ENCODE results near the gene NUP214.
"Not testable (repeated sequence)": the region's sequence is repeated elsewhere in the genome, so short reads cannot be mapped to it uniquely, and the experiment has no call there.

Gene NUP214

GRCh38 chr9:131197160-131197911 is 72.0 kb downstream of the NUP214 start:
- DNase-seq (ENCODE audit: low read depth) = no peak

- DNase-seq (ENCODE audit: low read depth) = no peak
Measured at GRCh38 chr9:131198041-131198715, 72.8 kb downstream of the NUP214 start.

GRCh38 chr9:131201856-131202255 is 76.5 kb downstream of the NUP214 start:
- DNase-seq (ENCODE audit: low read depth) = no peak

- no peak for DNase-seq (ENCODE audit: low read depth)
Measured at GRCh38 chr9:131203431-131204218, 78.2 kb downstream of the NUP214 start.

- DNase-seq (ENCODE audit: low read depth) = no peak
Measured at GRCh38 chr9:131204285-131204684, 78.9 kb downstream of the NUP214 start.

- no peak for DNase-seq (ENCODE audit: low read depth)
Measured at GRCh38 chr9:131206495-131206894, 81.1 kb downstream of the NUP214 start.

GRCh38 chr9:131211920-131212319 is 86.5 kb downstream of the NUP214 start:
- not testable (repeated sequence) for DNase-seq (ENCODE audit: low read depth)

GRCh38 chr9:131214286-131214856 is 89.0 kb downstream of the NUP214 start:
- no peak for DNase-seq (ENCODE audit: low read depth)

- no peak for DNase-seq (ENCODE audit: low read depth)
Measured at GRCh38 chr9:131214876-131215275, 89.5 kb downstream of the NUP214 start.

GRCh38 chr9:131216806-131217205 is 91.4 kb downstream of the NUP214 start:
- DNase-seq (ENCODE audit: low read depth) = no peak

GRCh38 chr9:131217331-131218031 is 92.1 kb downstream of the NUP214 start:
- no peak for DNase-seq (ENCODE audit: low read depth)

GRCh38 chr9:131218370-131218769 is 93.0 kb downstream of the NUP214 start:
- DNase-seq (ENCODE audit: low read depth) = no peak

- DNase-seq (ENCODE audit: low read depth) = no peak
Measured at GRCh38 chr9:131220485-131220884, 95.1 kb downstream of the NUP214 start.

GRCh38 chr9:131222460-131222859 is 97.1 kb downstream of the NUP214 start:
- no peak for DNase-seq (ENCODE audit: low read depth)

- DNase-seq (ENCODE audit: low read depth) = no peak
Measured at GRCh38 chr9:131226226-131226625, 100.8 kb downstream of the NUP214 start.

- no peak for DNase-seq (ENCODE audit: low read depth)
Measured at GRCh38 chr9:131227112-131227958, 101.9 kb downstream of the NUP214 start.

GRCh38 chr9:131227959-131228460 is 102.6 kb downstream of the NUP214 start:
- no peak for DNase-seq (ENCODE audit: low read depth)

- DNase-seq (ENCODE audit: low read depth) = no peak
Measured at GRCh38 chr9:131228988-131229387, 103.6 kb downstream of the NUP214 start.

- DNase-seq (ENCODE audit: low read depth) = no peak
Measured at GRCh38 chr9:131233556-131233955, 108.2 kb downstream of the NUP214 start.

- no peak for DNase-seq (ENCODE audit: low read depth)
Measured at GRCh38 chr9:131233995-131234394, 108.6 kb downstream of the NUP214 start.

Data from fibroblast of the conjunctiva (primary cell).